Measurements from ENCODE around the gene PLCB4.

PLCB4 gene

DNA sequence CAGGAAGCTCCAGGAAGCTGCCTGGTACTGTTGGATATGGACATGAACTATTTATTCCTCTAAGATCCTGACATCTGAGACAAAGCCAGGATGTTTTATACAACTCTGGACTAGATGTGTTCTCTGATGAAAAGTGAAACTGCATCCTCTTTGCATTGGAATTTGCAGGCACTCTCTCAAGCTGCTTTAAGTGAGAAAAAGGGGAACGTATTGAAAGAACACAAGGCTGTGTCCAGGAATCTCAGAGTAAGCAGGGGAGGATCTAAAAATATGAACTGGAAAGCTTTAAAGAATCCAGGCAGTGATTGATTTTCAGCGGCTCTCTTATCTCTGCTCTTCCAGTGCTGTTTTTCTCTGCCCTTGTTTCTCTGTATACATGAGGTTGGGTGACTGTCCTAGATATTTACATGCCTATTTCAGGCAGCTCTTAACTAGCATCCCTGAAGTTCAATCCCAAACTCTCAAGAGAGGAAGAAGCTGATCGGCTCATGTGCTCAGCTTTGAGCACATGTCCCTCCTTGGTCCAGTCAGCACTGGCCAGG is 193.8 kb downstream of the PLCB4 start:
- H3K9me3 ChIP-seq (ENCODE audit: control insufficient read depth, low read length): no peaks in the 10 kb centered on the region
- no peak overlapping the region for H3K9ac ChIP-seq (ENCODE audit: low read length)
- peaks cover 12% of the 10 kb centered on the region for H3K4me1 ChIP-seq (ENCODE audit: control insufficient read depth, insufficient read depth, low read length)
- no peaks in the 10 kb centered on the region for H3K27me3 ChIP-seq (ENCODE audit: control insufficient read depth, insufficient read depth, low read length)
- H3K4me3 ChIP-seq (ENCODE audit: low read length): no peak overlapping the region
- no peaks in the 10 kb centered on the region for H3K36me3 ChIP-seq (ENCODE audit: control insufficient read depth, insufficient read depth, low read length)

DNA sequence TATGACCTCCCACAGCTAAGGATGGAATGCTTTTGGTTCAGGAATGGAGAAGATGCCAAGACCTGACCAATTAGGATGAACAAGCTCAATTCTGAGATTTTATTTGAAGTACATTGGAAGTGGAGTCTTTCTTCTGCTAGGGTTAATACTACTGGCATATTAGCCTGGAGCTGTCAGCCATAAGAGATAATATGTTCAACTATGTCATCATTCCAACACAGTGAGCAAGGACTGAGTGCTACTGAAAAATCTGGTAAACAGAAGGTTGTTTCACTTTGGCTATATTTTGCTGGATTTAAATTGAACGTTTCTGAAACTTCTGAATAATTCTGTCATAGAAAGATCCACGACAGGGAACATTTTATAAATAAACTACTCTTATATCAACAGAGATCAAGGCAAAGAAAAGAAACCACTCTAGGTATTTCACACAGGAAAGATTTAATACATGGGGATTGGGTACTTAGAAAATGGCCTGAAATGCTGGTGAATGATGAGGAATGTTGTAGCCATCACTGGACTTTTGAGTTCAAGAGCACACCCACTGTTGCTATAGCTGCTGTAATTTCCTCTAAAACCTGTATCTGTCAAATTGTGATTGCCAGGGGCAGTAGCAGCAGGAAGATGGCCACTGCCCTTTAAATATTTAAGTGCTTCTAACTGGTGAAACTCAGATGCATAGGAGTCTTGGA is 200.5 kb downstream of the PLCB4 start:
- no peaks in the 10 kb centered on the region for H3K9me3 ChIP-seq (ENCODE audit: control insufficient read depth, low read length)
- H3K4me3 ChIP-seq (ENCODE audit: low read length): no peak overlapping the region
- no peak overlapping the region for H3K9ac ChIP-seq (ENCODE audit: low read length)
- H3K4me1 ChIP-seq (ENCODE audit: control insufficient read depth, insufficient read depth, low read length): no peaks in the 10 kb centered on the region
- no peaks in the 10 kb centered on the region for H3K36me3 ChIP-seq (ENCODE audit: control insufficient read depth, insufficient read depth, low read length)
- H3K27me3 ChIP-seq (ENCODE audit: control insufficient read depth, insufficient read depth, low read length): no peaks in the 10 kb centered on the region

DNA sequence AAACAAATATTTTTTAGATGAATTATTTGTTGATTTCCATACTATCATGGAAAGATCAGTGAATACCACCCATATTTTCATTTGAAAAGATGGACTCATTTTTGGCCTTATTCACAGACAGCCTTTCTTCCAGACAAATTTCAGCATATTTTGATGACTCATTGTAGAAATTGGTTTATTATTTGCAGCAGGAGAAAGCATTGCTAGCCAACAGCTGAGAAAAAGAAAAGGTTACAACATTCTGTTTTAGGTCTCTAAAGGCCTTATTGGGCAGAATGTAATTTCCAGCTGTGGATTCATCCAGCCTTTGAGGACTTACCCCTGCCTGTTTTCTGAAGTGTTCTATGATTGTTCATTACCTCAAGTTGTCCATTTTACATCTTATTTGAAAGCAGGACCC is 201.9 kb downstream of the PLCB4 start:
- Histone ChIP-seq H3K4me3 (ENCODE audit: low read length) (no peak overlapping the region), H3K4me1 (ENCODE audit: control insufficient read depth, insufficient read depth, low read length) (no peaks in the 10 kb centered on the region), H3K9me3 (ENCODE audit: control insufficient read depth, low read length) (no peaks in the 10 kb centered on the region), H3K36me3 (ENCODE audit: control insufficient read depth, insufficient read depth, low read length) (no peaks in the 10 kb centered on the region), H3K9ac (ENCODE audit: low read length) (no peak overlapping the region), H3K27me3 (ENCODE audit: control insufficient read depth, insufficient read depth, low read length) (no peaks in the 10 kb centered on the region)

DNA sequence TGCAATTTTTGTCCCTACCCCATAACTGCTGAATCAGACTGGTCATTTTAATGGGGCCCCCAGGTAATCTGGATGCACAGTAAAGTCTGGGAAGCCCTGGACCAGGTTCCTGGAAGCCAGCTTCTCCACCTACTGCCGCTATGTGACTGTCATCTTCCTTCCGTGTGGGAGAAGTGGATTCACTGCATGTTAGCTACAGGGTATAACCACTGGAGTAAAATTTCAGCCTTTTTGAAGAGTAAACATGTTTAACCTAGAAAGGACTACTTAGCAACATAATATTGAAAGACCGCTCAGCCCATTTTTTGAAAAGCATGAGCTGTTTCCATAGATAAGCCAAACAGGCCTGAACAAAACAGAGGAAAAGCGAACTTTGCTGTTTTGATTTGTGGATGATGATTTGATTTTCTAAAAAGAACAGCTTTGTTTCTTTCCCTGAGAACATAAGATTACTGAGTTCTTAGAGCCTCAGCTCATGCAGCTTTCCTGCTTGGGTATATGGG is 208.1 kb downstream of the PLCB4 start:
- H3K27me3 ChIP-seq (ENCODE audit: control insufficient read depth, insufficient read depth, low read length): no peaks in the 10 kb centered on the region
- no peak overlapping the region for H3K4me3 ChIP-seq (ENCODE audit: low read length)
- H3K4me1 ChIP-seq (ENCODE audit: control insufficient read depth, insufficient read depth, low read length): peaks cover 9% of the 10 kb centered on the region
- no peaks in the 10 kb centered on the region for H3K9me3 ChIP-seq (ENCODE audit: control insufficient read depth, low read length)
- no peak overlapping the region for H3K9ac ChIP-seq (ENCODE audit: low read length)
- H3K36me3 ChIP-seq (ENCODE audit: control insufficient read depth, insufficient read depth, low read length): no peaks in the 10 kb centered on the region

DNA sequence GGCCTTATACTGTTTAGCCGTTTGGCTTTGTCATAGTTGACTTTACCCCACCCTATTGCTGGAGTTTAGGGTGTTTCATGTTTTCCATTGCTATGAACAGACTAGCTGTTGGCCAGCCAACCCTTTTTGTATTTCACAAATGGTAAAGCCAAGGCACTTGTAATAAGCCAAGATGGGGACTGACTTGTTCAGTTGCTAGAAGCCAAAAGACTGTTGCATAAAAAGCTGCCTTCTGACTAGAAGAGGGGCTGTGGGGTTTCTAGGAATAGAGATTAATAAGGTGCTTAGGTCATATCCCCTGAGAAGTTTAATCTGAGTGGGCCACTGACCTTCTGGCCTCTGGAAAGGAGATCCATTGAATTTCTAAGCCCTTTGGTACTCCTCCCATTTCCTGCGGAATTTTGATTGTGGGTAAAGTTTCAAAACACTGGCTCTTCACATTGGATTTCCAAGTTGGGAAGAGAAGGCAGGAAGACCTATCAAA is 211.1 kb downstream of the PLCB4 start:
- Histone ChIP-seq H3K9me3 (ENCODE audit: control insufficient read depth, low read length) (no peaks in the 10 kb centered on the region), H3K27me3 (ENCODE audit: control insufficient read depth, insufficient read depth, low read length) (no peaks in the 10 kb centered on the region), H3K4me1 (ENCODE audit: control insufficient read depth, insufficient read depth, low read length) (peaks cover 9% of the 10 kb centered on the region), H3K36me3 (ENCODE audit: control insufficient read depth, insufficient read depth, low read length) (no peaks in the 10 kb centered on the region), H3K4me3 (ENCODE audit: low read length) (no peak overlapping the region), H3K9ac (ENCODE audit: low read length) (no peak overlapping the region)

DNA sequence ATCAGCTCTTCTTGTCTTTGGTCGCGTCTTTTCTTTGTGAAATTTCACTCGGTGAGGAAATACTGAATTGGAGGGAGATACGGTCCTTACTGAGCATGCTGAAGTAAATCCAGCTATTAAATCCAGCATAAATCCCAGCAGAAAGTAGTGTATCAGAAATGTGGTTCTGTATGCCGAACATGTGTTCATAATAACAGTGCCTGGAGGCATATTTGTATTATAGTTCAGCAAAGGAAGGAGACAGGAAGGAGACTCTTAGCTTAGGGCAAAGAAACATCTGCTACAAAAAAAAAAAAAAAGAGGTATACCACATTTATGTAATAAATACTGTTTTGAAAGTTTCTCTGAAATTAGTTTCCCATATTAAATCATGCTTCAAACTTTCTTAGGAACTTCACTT is 211.8 kb downstream of the PLCB4 start:
- no peaks in the 10 kb centered on the region for H3K36me3 ChIP-seq (ENCODE audit: control insufficient read depth, insufficient read depth, low read length)
- H3K9me3 ChIP-seq (ENCODE audit: control insufficient read depth, low read length): no peaks in the 10 kb centered on the region
- no peak overlapping the region for H3K4me3 ChIP-seq (ENCODE audit: low read length)
- no peak overlapping the region for H3K9ac ChIP-seq (ENCODE audit: low read length)
- H3K4me1 ChIP-seq (ENCODE audit: control insufficient read depth, insufficient read depth, low read length): peaks cover 9% of the 10 kb centered on the region
- H3K27me3 ChIP-seq (ENCODE audit: control insufficient read depth, insufficient read depth, low read length): no peaks in the 10 kb centered on the region

DNA sequence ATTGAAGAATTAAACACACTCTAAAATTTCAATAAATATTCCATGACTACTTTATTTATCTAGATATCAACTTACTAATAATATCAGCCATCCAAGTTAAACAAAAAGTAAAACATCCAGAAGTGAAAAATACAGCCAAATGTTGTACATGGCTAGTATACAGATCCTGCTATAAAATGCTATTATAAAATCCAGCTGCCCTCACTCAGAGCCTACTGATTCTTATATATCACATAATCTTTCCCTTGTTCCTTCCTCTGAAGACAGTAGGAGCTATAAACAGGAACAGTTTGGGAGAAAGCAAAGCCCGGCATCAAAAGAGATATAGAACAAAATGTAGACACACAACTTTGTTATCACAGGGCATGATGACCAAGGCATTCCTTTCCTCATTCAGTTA is 212.9 kb downstream of the PLCB4 start:
- H3K27me3 ChIP-seq (ENCODE audit: control insufficient read depth, insufficient read depth, low read length): no peaks in the 10 kb centered on the region

DNA sequence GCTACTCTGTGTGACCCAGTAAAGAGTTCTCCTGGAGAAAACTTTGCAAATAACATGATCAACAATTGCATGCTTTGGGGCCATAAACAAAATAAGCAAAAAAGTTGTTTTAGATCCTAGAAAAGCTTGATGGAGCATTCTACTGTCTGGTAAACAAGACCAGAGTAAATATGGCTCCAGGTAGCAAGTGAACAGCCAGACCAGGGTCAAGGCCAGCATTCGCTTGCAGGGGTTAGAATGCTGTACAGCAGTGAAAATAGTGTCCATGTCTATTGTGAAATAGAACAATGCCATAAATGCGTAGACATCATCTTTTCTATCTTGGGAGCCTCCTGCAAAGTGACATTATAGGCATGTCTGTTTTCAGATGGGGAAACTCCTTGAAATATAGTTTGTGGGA is 216.7 kb downstream of the PLCB4 start:
- Histone ChIP-seq H3K9ac (ENCODE audit: low read length) (no peak overlapping the region), H3K4me3 (ENCODE audit: low read length) (no peak overlapping the region), H3K9me3 (ENCODE audit: control insufficient read depth, low read length) (no peaks in the 10 kb centered on the region), H3K4me1 (ENCODE audit: control insufficient read depth, insufficient read depth, low read length) (no peaks in the 10 kb centered on the region), H3K27me3 (ENCODE audit: control insufficient read depth, insufficient read depth, low read length) (no peaks in the 10 kb centered on the region), H3K36me3 (ENCODE audit: control insufficient read depth, insufficient read depth, low read length) (no peaks in the 10 kb centered on the region)

More for the DNA sequence above, 212.9 kb downstream of the PLCB4 start:
- Histone ChIP-seq H3K4me3 (ENCODE audit: low read length) (no peak overlapping the region), H3K9ac (ENCODE audit: low read length) (no peak overlapping the region), H3K36me3 (ENCODE audit: control insufficient read depth, insufficient read depth, low read length) (no peaks in the 10 kb centered on the region), H3K4me1 (ENCODE audit: control insufficient read depth, insufficient read depth, low read length) (peaks cover 9% of the 10 kb centered on the region), H3K9me3 (ENCODE audit: control insufficient read depth, low read length) (no peaks in the 10 kb centered on the region)

DNA sequence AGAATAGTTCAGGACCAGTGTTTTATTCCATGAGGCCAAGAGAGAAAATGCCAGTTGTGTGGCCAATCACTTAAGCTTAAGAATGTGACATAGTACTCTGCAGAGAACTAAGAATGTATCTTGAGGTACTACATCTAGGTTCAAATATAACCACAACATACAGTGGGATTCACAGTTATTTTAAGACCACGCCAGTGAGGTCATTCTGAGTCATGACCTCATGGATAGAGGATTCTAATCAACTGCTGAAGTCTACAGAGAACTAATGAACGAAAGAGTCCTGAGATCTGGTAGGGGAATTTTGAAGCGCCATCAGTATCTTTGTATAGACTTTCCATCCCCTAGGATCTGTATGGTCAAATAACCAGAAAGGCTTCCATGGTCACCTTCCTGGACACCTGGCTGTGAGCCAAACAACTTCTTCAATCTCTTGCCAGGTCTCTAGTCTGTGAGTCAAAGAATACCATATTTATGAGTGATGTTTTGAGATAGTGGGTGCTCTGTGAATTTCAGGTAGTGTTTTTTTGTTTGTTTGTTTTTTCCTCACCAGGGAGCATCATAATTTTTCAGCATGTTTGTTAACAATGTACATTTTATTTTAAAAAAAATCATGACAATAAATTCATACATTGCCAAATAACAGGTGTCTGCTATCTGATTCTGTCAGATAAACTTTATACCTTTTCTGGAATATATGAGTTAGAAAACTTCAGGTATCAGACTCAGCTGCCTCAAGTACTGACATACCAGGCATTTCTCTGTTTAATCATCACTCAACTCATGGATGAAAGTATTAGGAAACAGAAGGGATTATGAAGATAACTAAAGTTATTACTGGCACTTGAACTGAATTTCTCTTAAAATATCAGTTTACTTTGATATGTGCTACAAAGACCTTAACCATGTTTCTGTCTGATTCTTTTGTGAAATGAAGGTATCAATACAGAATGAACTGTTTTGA is 217.9 kb downstream of the PLCB4 start:
- no peaks in the 10 kb centered on the region for H3K9me3 ChIP-seq (ENCODE audit: control insufficient read depth, low read length)
- H3K27me3 ChIP-seq (ENCODE audit: control insufficient read depth, insufficient read depth, low read length): no peaks in the 10 kb centered on the region
- no peak overlapping the region for H3K9ac ChIP-seq (ENCODE audit: low read length)
- no peak overlapping the region for H3K4me3 ChIP-seq (ENCODE audit: low read length)
- no peaks in the 10 kb centered on the region for H3K36me3 ChIP-seq (ENCODE audit: control insufficient read depth, insufficient read depth, low read length)
- no peaks in the 10 kb centered on the region for H3K4me1 ChIP-seq (ENCODE audit: control insufficient read depth, insufficient read depth, low read length)

DNA sequence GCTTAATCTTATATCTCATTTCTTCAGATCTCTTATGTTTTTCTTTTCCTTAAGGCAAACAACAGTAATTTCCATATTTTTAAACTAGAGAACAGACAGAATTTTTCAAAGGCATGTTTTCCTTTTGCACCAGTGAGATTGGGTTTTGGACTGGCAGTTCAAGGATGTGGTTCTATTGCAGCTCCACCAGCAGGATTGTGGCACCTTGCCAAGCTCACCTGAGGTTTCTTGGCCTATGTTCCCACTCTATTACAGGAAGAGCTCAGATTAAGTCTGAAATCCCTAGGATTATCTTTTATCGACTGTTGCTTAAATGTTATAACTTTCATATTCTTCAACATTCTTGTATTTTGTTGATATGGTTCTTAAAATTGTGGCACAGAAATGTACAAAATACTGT is 218.9 kb downstream of the PLCB4 start:
- Histone ChIP-seq H3K27me3 (ENCODE audit: control insufficient read depth, insufficient read depth, low read length) (no peaks in the 10 kb centered on the region), H3K9ac (ENCODE audit: low read length) (no peak overlapping the region), H3K36me3 (ENCODE audit: control insufficient read depth, insufficient read depth, low read length) (no peaks in the 10 kb centered on the region), H3K9me3 (ENCODE audit: control insufficient read depth, low read length) (no peaks in the 10 kb centered on the region), H3K4me1 (ENCODE audit: control insufficient read depth, insufficient read depth, low read length) (peaks cover 9% of the 10 kb centered on the region), H3K4me3 (ENCODE audit: low read length) (no peak overlapping the region)

DNA sequence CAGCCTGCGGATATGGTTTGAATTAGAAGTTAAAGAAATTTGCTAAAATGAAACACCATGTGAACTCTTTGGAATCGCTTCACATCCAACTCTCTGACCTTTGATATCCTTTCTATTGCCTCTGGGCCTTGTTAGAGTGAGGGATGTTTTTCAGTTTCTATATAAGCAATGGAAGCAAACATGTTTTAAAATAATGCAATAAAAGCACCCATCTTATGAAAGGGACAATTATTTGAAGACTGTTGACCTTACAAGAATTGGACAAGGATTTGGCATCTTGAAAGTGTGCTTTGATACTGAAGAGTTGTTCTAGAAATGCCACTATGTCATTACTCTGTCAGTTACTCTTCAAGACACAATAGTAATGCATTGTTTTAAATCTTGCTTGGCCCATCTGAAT is 221.4 kb downstream of the PLCB4 start:
- H3K27me3 ChIP-seq (ENCODE audit: control insufficient read depth, insufficient read depth, low read length): no peaks in the 10 kb centered on the region
- no peaks in the 10 kb centered on the region for H3K9me3 ChIP-seq (ENCODE audit: control insufficient read depth, low read length)
- no peak overlapping the region for H3K9ac ChIP-seq (ENCODE audit: low read length)
- H3K4me1 ChIP-seq (ENCODE audit: control insufficient read depth, insufficient read depth, low read length): peaks cover 20% of the 10 kb centered on the region
- no peak overlapping the region for H3K4me3 ChIP-seq (ENCODE audit: low read length)
- no peaks in the 10 kb centered on the region for H3K36me3 ChIP-seq (ENCODE audit: control insufficient read depth, insufficient read depth, low read length)

DNA sequence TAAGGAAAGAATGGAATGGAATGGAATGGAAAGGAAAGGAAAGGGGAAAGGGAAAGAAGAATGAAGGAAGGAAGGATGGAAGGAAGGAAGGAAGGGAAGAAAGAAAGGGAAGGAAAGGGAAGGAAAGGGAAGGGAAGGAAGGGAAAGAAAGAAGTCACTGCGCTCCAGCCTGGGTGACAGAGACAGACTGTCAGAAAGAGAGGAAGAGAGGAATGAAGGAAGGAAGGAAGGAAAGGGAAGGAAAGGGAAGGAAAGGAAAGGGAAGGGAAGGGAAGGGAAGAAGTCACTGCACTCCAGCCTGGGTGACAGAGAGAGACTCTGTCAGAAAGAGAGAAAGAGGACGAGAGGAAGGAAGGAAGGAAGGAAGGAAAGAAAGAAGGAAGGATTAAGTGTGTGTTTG is 224.3 kb downstream of the PLCB4 start:
- Histone ChIP-seq H3K27me3 (ENCODE audit: control insufficient read depth, insufficient read depth, low read length) (no peaks in the 10 kb centered on the region), H3K36me3 (ENCODE audit: control insufficient read depth, insufficient read depth, low read length) (no peaks in the 10 kb centered on the region), H3K9me3 (ENCODE audit: control insufficient read depth, low read length) (no peaks in the 10 kb centered on the region), H3K4me3 (ENCODE audit: low read length) (no peak overlapping the region), H3K4me1 (ENCODE audit: control insufficient read depth, insufficient read depth, low read length) (peaks cover 20% of the 10 kb centered on the region), H3K9ac (ENCODE audit: low read length) (no peak overlapping the region)
